ENCODE results near the gene PIGH.

DNA sequence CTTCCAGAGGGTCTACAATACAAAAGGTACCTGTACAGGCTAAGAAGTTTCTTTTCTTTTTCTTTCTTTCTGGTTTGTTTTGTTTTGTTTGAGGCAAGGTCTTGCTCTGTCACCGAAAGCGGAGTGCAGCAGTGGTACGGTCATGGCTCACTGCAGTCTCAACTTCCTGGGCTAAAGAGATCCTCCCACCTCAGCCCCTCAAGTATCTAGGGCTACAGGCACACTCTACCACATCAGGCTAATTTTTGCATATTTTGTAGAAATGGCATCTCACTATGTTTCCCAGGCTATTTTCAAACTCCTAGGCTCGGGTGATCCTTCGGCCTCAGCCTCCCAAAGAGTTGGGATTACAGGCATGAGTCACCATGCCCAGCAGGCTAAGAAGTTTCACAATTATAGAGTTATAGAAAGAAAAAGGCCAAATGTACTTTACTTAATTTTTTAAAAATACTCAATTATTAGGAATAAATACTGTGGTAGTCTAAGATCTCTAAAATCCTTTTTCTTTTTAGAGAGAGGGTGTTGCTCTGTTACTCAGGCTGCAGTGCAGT is 3.0 kb upstream of the PIGH start:
- TF ChIP-seq, protein P1, sequence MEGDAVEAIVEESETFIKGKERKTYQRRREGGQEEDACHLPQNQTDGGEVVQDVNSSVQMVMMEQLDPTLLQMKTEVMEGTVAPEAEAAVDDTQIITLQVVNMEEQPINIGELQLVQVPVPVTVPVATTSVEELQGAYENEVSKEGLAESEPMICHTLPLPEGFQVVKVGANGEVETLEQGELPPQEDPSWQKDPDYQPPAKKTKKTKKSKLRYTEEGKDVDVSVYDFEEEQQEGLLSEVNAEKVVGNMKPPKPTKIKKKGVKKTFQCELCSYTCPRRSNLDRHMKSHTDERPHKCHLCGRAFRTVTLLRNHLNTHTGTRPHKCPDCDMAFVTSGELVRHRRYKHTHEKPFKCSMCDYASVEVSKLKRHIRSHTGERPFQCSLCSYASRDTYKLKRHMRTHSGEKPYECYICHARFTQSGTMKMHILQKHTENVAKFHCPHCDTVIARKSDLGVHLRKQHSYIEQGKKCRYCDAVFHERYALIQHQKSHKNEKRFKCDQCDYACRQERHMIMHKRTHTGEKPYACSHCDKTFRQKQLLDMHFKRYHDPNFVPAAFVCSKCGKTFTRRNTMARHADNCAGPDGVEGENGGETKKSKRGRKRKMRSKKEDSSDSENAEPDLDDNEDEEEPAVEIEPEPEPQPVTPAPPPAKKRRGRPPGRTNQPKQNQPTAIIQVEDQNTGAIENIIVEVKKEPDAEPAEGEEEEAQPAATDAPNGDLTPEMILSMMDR (conservative IDR thresholded peaks at IDR 0.05; ENCODE audit: low read length) = no peak
- no peak for TF ChIP-seq EZH2phosphoT487 (IDR thresholded peaks at IDR 0.05; ENCODE audit: borderline replicate concordance)
